C4-2B (cell line): Measurements from ENCODE around the gene DNAJB8.

ENCODE experiments used
- CTCF ChIP-seq: fragments of 450-650 bp; conservative IDR thresholded peaks from 2 replicates; pipeline ENCODE4 v1.5.1; 2017; ENCODE audit warnings: mild to moderate bottlenecking
- ZFX ChIP-seq: fragments of 450-650 bp; IDR thresholded peaks from 2 replicates; pipeline ENCODE4 v1.6.1; 2017

GRCh38 chr3:128481438-128481942 is 14.8 kb upstream of the DNAJB8 start:
- TF ChIP-seq CTCF (no peak), ZFX (no peak)
